A673 (cell line): ENCODE data around the gene CACNA1G. TPM values are rescaled to one million over a fixed set of nuclear protein-coding genes. Genes with fewer than 3 reads are reported as not detected.

Experiments used
- BruUV-seq: library from RNA; stranded (reverse); fragments of 400-500 nt; replicated peaks from 2 replicates; lab custom pipeline; 2021; lab: Mats Ljungman, UMichigan
- CTCF ChIA-PET: fragments of 300-600 bp; sonication (Branson Sonifier 250); formaldehyde crosslinking; loops from one replicate; lab custom pipeline; 2022; ENCODE audit warnings: antibody characterized with exemption; lab: Charles Lee
- POLR2A ChIA-PET: fragments of 300-600 bp; sonication (Branson Sonifier 250); formaldehyde crosslinking; loops from one replicate; lab custom pipeline; 2022; ENCODE audit warnings: antibody characterized with exemption; ENCODE audit not compliant: low non-redundant PET; lab: Charles Lee
- DNase-seq: peaks from one replicate; pipeline ENCODE4 v3.0.0-alpha.2; 2015; ENCODE audit warnings: low spot score
- H3K27ac ChIP-seq: fragments of 200-600 bp; sonication (generic); 2 replicates; pipeline ENCODE4 v1.5.1; 2016; ENCODE audit warnings: mixed run types, low read depth, mild to moderate bottlenecking, mixed read lengths, antibody characterized with exemption, low read length; ENCODE audit not compliant: poor library complexity, severe bottlenecking
- H3K27me3 ChIP-seq: fragments of 200-600 bp; sonication (generic); replicated peaks from 2 replicates; pipeline ENCODE4 v1.6.1; 2017; ENCODE audit warnings: mixed run types, low read depth, mild to moderate bottlenecking, mixed read lengths, antibody characterized with exemption, low read length; ENCODE audit not compliant: insufficient read depth, poor library complexity
- H3K36me3 ChIP-seq: fragments of 200-600 bp; sonication (generic); 2 replicates; pipeline ENCODE4 v1.6.1; 2016; ENCODE audit warnings: mixed run types, mild to moderate bottlenecking, mixed read lengths, antibody characterized with exemption, low read length; ENCODE audit not compliant: insufficient read depth, poor library complexity, severe bottlenecking
- H3K4me1 ChIP-seq: fragments of 200-600 bp; sonication (generic); 2 replicates; pipeline ENCODE4 v1.6.1; 2017; ENCODE audit warnings: mixed run types, mild to moderate bottlenecking, mixed read lengths, antibody characterized with exemption, low read length; ENCODE audit not compliant: insufficient read depth, poor library complexity, severe bottlenecking
- H3K4me3 ChIP-seq: fragments of 200-600 bp; sonication (generic); 2 replicates; pipeline ENCODE4 v1.5.1; 2016; ENCODE audit warnings: low read depth, mixed run types, mild to moderate bottlenecking, mixed read lengths, low read length; ENCODE audit not compliant: poor library complexity, severe bottlenecking
- H3K9me3 ChIP-seq: fragments of 200-600 bp; sonication (generic); 2 replicates; pipeline ENCODE4 v1.6.1; 2016; ENCODE audit warnings: mixed run types, low read depth, mild to moderate bottlenecking, mixed read lengths, antibody characterized with exemption, low read length; ENCODE audit not compliant: poor library complexity, severe bottlenecking
- CTCF ChIP-seq: fragments of 300-800, 200-600 bp; sonication (generic); conservative IDR thresholded peaks from 2 replicates; pipeline ENCODE4 v1.5.1; 2017; ENCODE audit warnings: low read depth, mild to moderate bottlenecking, antibody characterized with exemption, low read length, moderate library complexity, mixed read lengths
- EZH2 ChIP-seq: fragments of 200-600 bp; sonication (generic); IDR thresholded peaks from 2 replicates; pipeline ENCODE4 v1.6.1; 2017; ENCODE audit warnings: borderline replicate concordance, low read depth, mild to moderate bottlenecking, mixed read lengths, antibody characterized with exemption, low read length; ENCODE audit not compliant: poor library complexity, severe bottlenecking
- intact Hi-C: fragments of 100-400 bp; cut with micrococcal nuclease; formaldehyde crosslinking; loops from one replicate; pipeline ENCODE4 v1.10.0; 2022; ENCODE audit not compliant: unreplicated experiment
- total RNA-seq: library from RNA; stranded (reverse); gene quantifications from 2 replicates; pipeline ENCODE4 v1.2.3, GENCODE V29; 2021

The CACNA1G gene
- total RNA-seq, 1 experiment from 2014 or later: 7.1 TPM

GRCh38 chr17:50640686-50641351, 80.3 kb downstream of the CACNA1G start:
- Histone ChIP-seq H3K36me3 (no peaks in the 10 kb centered on the region), H3K4me3 (no peak overlapping the region), H3K27ac (no peak overlapping the region), H3K9me3 (no peaks in the 10 kb centered on the region), H3K27me3 (no peaks in the 10 kb centered on the region), H3K4me1 (peaks cover 34% of the 10 kb centered on the region)
- CTCF ChIA-PET: no interaction called here
- no peak for TF ChIP-seq EZH2
- TF ChIP-seq CTCF: no peak
- BruUV-seq: no TSS peak
- POLR2A ChIA-PET: no interaction called here
- intact Hi-C loops: no loop called here
- DNase-seq: no peak

- H3K27ac ChIP-seq: no peak overlapping the region
- intact Hi-C loops: no loop called here
- no TSS peak for BruUV-seq
- H3K4me3 ChIP-seq: no peak overlapping the region
- no peak for DNase-seq
- ChIA-PET CTCF (no interaction called here), POLR2A (no interaction called here)
- H3K27me3 ChIP-seq: no peaks in the 10 kb centered on the region
- no peaks in the 10 kb centered on the region for H3K36me3 ChIP-seq
- peaks cover 34% of the 10 kb centered on the region for H3K4me1 ChIP-seq
- H3K9me3 ChIP-seq: no peaks in the 10 kb centered on the region
- TF ChIP-seq EZH2 (no peak), CTCF (no peak)
Observed at GRCh38 chr17:50641357-50641756, 80.8 kb downstream of the CACNA1G start.

- Histone ChIP-seq H3K4me3 (no peak overlapping the region), H3K4me1 (peaks cover 34% of the 10 kb centered on the region), H3K27ac (no peak overlapping the region), H3K36me3 (no peaks in the 10 kb centered on the region), H3K27me3 (no peaks in the 10 kb centered on the region), H3K9me3 (no peaks in the 10 kb centered on the region)
- CTCF ChIA-PET: no interaction called here
- POLR2A ChIA-PET: no interaction called here
- no TSS peak for BruUV-seq
- TF ChIP-seq CTCF (no peak), EZH2 (no peak)
- no peak for DNase-seq
- intact Hi-C loops: no loop called here
Observed at GRCh38 chr17:50642071-50642721, 81.7 kb downstream of the CACNA1G start.
